ENCODE measurements around the gene ZNF784. TPM values are rescaled to one million over a fixed set of nuclear protein-coding genes. Genes with fewer than 3 reads are reported as not detected.

ZNF784 gene
- total and polyA plus RNA-seq, 2 of the 13 experiments (the other 11 are each of a cell fraction or from before 2014, with no cell fraction given) = 4.1 to 4.2 TPM

GRCh38 chr19:55624109-55625003 lies at the start of gene ZNF784 (continued):
- TF ChIP-seq, protein P1, sequence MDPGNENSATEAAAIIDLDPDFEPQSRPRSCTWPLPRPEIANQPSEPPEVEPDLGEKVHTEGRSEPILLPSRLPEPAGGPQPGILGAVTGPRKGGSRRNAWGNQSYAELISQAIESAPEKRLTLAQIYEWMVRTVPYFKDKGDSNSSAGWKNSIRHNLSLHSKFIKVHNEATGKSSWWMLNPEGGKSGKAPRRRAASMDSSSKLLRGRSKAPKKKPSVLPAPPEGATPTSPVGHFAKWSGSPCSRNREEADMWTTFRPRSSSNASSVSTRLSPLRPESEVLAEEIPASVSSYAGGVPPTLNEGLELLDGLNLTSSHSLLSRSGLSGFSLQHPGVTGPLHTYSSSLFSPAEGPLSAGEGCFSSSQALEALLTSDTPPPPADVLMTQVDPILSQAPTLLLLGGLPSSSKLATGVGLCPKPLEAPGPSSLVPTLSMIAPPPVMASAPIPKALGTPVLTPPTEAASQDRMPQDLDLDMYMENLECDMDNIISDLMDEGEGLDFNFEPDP (CRISPR knock-in tag; conservative IDR thresholded peaks at IDR 0.05) = no peak
- no peak for TF ChIP-seq SKIL (CRISPR knock-in tag; IDR thresholded peaks at IDR 0.05; ENCODE audit: borderline replicate concordance)
- no peak for TF ChIP-seq NPAS2 (CRISPR knock-in tag; IDR thresholded peaks at IDR 0.05; ENCODE audit: borderline replicate concordance)
- TF ChIP-seq RFXAP (CRISPR knock-in tag; IDR thresholded peaks at IDR 0.05; ENCODE audit: borderline replicate concordance) = no peak
- TF ChIP-seq HNF4G (IDR thresholded peaks at IDR 0.05; ENCODE audit: borderline replicate concordance, low read depth, low read length) = peak; percentile 45; the same call in 1 of the 2 replicates
- TF ChIP-seq HNF4G (CRISPR knock-in tag; IDR thresholded peaks at IDR 0.05; ENCODE audit: borderline replicate concordance, low read depth) = no peak
- TF ChIP-seq NFYB (CRISPR knock-in tag; IDR thresholded peaks at IDR 0.05) = no peak
- no peak for TF ChIP-seq NR3C1 (CRISPR knock-in tag; IDR thresholded peaks at IDR 0.05)
- no peak for TF ChIP-seq ZNF230 (CRISPR knock-in tag; IDR thresholded peaks at IDR 0.05)
- TF ChIP-seq MLXIP (CRISPR knock-in tag; IDR thresholded peaks at IDR 0.05; ENCODE audit: borderline replicate concordance) = no peak
- TF ChIP-seq, protein P2, sequence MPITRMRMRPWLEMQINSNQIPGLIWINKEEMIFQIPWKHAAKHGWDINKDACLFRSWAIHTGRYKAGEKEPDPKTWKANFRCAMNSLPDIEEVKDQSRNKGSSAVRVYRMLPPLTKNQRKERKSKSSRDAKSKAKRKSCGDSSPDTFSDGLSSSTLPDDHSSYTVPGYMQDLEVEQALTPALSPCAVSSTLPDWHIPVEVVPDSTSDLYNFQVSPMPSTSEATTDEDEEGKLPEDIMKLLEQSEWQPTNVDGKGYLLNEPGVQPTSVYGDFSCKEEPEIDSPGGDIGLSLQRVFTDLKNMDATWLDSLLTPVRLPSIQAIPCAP (CRISPR knock-in tag; IDR thresholded peaks at IDR 0.05; ENCODE audit: low read depth) = no peak
- TF ChIP-seq YEATS2 (CRISPR knock-in tag; IDR thresholded peaks at IDR 0.05; ENCODE audit: borderline replicate concordance) = no peak
- TF ChIP-seq BORCS8-MEF2B (CRISPR knock-in tag; IDR thresholded peaks at IDR 0.05) = no peak
- no peak for TF ChIP-seq AGO1 (IDR thresholded peaks at IDR 0.05; ENCODE audit: low read depth, low read length, poor library complexity, severe bottlenecking)
- no peak for TF ChIP-seq SRSF1 (optimal IDR thresholded peaks at IDR 0.05; ENCODE audit: low read depth, low read length)
- no peak for TF ChIP-seq CCDC6 (CRISPR knock-in tag; IDR thresholded peaks at IDR 0.05)
- no peak for TF ChIP-seq SOX5 (CRISPR knock-in tag; IDR thresholded peaks at IDR 0.05; ENCODE audit: borderline replicate concordance)
- no peak for TF ChIP-seq CC2D1A (CRISPR knock-in tag; IDR thresholded peaks at IDR 0.05)
- TF ChIP-seq ZNF720 (CRISPR knock-in tag; IDR thresholded peaks at IDR 0.05) = no peak
- TF ChIP-seq SP2 (CRISPR knock-in tag; IDR thresholded peaks at IDR 0.05) = no peak
- peak; percentile 85 for TF ChIP-seq TAF1 (CRISPR knock-in tag; IDR thresholded peaks at IDR 0.05)

All from HepG2 (cell line).